Measurements from ENCODE around the gene SYTL3.
"Not testable (repeated sequence)": the region's sequence is repeated elsewhere in the genome, so short reads cannot be mapped to it uniquely, and the experiment has no call there.

Gene SYTL3

GRCh38 chr6:158649289-158650143 lies at the start of gene SYTL3:
SYTL3 (plus strand) TSS chr6:158650054; CDS start chr6:158663269, 13,215 bp downstream.
- H3K4me3 ChIP-seq (ENCODE audit: control insufficient read depth, low read depth, low read length) = no peak within 1 kb of the TSS
- TF ChIP-seq, protein P1, sequence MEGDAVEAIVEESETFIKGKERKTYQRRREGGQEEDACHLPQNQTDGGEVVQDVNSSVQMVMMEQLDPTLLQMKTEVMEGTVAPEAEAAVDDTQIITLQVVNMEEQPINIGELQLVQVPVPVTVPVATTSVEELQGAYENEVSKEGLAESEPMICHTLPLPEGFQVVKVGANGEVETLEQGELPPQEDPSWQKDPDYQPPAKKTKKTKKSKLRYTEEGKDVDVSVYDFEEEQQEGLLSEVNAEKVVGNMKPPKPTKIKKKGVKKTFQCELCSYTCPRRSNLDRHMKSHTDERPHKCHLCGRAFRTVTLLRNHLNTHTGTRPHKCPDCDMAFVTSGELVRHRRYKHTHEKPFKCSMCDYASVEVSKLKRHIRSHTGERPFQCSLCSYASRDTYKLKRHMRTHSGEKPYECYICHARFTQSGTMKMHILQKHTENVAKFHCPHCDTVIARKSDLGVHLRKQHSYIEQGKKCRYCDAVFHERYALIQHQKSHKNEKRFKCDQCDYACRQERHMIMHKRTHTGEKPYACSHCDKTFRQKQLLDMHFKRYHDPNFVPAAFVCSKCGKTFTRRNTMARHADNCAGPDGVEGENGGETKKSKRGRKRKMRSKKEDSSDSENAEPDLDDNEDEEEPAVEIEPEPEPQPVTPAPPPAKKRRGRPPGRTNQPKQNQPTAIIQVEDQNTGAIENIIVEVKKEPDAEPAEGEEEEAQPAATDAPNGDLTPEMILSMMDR (conservative IDR thresholded peaks at IDR 0.05; ENCODE audit: control insufficient read depth, insufficient read depth, low read depth, low read length) = no peak
- peak; percentile 58 for DNase-seq (ENCODE audit: low read depth)

GRCh38 chr6:158603261-158604047 lies 46.4 kb upstream of the SYTL3 start:
- TF ChIP-seq, protein P1 (conservative IDR thresholded peaks at IDR 0.05; ENCODE audit: control insufficient read depth, insufficient read depth, low read depth, low read length) = no peak
- H3K4me3 ChIP-seq (ENCODE audit: control insufficient read depth, low read depth, low read length) = no peak overlapping the region
- no peak for DNase-seq (ENCODE audit: low read depth)

GRCh38 chr6:158604048-158604406 lies 45.8 kb upstream of the SYTL3 start:
- H3K4me3 ChIP-seq (ENCODE audit: control insufficient read depth, low read depth, low read length) = no peak overlapping the region
- no peak for DNase-seq (ENCODE audit: low read depth)
- TF ChIP-seq, protein P1 (conservative IDR thresholded peaks at IDR 0.05; ENCODE audit: control insufficient read depth, insufficient read depth, low read depth, low read length) = no peak

- no peak overlapping the region for H3K4me3 ChIP-seq (ENCODE audit: control insufficient read depth, low read depth, low read length)
- TF ChIP-seq, protein P1 (conservative IDR thresholded peaks at IDR 0.05; ENCODE audit: control insufficient read depth, insufficient read depth, low read depth, low read length) = peak; percentile 82
- peak; percentile 82 for DNase-seq (ENCODE audit: low read depth)
Measured at GRCh38 chr6:158605266-158605878, 44.5 kb upstream of the SYTL3 start.

GRCh38 chr6:158606011-158606410 lies 43.8 kb upstream of the SYTL3 start:
- not testable (repeated sequence) for DNase-seq (ENCODE audit: low read depth)

DNA sequence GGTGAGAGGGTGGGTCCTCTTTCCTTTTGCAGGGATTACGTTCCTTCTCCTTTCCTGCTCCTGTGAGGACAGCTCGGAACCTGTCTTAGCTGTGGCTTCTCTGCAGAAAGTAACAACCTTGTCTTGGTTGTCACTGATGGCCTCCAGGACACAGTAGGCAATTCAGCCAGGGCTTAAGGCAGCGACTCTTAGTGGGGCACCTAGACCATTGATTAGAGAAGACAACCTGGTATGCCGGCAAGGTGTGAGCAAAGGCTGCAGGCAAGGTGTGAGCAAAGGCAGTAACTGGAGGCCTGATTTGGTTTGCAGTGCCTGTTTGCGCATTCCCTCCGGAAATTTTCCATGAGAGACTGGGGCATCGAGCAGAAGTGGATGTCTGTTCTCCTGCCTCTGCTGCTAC lies 42.9 kb upstream of the SYTL3 start:
- no peak for DNase-seq (ENCODE audit: low read depth)
- H3K4me3 ChIP-seq (ENCODE audit: control insufficient read depth, low read depth, low read length) = no peak overlapping the region
- TF ChIP-seq, protein P1 (conservative IDR thresholded peaks at IDR 0.05; ENCODE audit: control insufficient read depth, insufficient read depth, low read depth, low read length) = no peak

More at GRCh38 chr6:158606011-158606410, 43.8 kb upstream of the SYTL3 start:
- H3K4me3 ChIP-seq (ENCODE audit: control insufficient read depth, low read depth, low read length) = not testable (repeated sequence)

Data from fibroblast of mammary gland (primary cell).